Measurements from ENCODE around the gene PPIP5K2.
"Not testable (repeated sequence)": the region's sequence is repeated elsewhere in the genome, so short reads cannot be mapped to it uniquely, and the experiment has no call there.

PPIP5K2 gene

DNA sequence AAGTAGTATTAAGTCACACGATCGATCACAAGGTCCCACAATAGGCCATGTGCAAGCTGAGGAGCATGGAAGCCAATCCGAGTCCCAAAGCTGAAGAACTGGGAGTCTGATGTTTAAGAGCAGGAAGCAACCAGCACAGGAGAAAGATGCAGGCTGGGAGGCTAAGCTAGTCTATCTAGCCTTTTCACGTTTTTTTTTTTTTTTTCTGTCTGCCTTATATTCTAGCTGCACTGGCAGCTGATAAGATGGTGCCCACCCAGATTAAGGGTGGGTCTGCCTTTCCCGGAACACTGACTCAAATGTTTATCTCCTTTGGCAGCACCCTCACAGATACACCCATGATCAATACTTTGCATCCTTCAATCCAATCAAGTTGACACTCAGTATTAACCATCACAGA is 6.5 kb downstream of the PPIP5K2 start:
- no peak for DNase-seq

DNA sequence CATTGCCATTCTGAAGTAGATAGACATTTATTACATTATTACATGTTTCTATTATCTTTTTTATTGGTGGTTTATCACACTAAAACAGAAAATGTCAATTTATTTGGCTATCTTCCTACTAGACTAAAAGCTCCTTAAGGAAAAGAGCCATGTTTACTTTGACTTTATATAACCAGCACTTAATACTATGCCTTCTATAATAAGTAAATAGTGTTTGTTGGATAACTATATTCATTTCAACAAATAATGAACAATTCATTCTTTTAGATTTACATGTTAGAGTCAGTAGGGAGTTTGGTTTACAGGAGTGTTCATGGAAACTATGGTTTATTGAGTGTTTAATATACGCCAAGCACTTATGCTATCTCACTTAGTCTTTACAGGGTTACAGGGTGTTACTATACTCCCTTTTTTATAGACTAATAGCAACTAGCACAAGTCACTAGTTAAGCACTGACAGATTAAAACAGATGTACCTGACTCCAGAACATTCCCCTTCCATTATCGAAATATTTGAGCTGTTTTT is 7.3 kb downstream of the PPIP5K2 start:
- no peak for DNase-seq

DNA sequence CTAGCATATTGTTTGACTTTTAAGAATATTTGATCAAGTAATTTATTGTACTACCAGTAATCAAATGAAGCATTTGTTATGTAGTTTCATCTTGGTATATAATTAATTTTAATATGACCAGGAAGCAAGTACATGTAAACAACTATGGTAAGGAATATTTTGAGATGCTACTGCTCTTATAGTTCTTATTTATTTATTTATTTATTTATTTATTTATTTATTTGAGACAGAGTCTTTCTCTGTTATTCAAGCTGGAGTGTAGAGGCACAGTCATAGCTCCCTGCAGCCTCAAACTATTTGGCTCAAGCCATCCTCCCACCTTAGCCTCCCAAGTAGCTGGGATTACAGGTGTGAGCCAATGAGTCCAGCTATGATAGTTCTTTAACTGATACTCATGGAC is 8.1 kb downstream of the PPIP5K2 start:
- DNase-seq = no peak

DNA sequence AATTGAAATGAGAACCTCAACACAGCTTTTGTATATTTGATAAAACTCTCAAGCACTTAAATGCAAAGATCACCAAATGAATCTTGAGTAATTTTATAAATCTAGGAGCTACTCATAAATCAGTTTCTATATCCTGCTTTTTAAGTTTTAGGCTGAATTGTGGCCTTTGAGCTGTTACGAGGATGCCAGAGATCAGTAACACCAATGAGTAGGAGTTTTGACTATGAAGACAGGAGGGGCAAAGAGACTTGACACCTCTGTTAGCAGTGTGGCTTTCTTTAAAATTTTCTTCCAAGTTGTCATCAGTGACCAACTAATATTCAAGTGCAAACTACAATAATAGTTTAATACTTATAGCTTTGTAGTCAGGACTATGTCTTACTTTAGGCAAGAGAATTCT is 12.6 kb downstream of the PPIP5K2 start:
- no peak for DNase-seq

DNA sequence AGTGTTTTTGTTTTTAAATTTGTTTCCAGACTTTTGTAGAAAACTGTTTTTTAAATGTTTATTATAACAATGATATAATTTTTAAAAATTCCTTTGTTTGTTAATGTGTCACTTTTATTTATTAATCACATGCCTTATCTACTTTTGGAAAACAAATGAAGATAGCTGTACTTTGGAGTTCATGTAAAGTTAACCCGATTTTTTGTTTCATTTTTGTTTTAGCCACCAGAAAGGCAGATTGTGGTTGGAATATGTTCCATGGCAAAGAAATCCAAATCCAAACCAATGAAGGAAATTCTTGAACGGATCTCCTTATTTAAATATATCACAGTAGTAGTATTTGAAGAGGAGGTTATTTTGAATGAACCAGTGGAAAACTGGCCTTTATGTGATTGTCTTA is 13.1 kb downstream of the PPIP5K2 start:
- no peak for DNase-seq

DNA sequence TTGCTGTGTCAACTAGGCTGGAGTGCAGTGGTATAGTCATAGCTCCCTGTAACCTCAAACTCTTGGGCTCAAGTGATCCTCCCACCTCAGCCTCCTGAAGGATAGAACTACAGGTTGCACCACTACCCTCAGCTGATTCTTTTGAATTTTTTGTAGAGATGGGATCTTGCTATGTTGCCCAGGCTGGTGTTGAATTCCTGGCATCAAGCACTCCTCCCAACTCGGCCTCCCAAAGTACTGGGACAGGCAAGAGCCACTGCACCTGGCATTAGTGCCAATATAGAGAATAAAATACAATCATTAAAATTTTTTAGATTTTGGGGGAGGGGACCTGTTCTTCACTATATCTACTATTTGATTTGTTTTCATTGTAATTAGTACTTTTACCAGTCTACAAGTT is 15.4 kb downstream of the PPIP5K2 start:
- DNase-seq = no peak

DNA sequence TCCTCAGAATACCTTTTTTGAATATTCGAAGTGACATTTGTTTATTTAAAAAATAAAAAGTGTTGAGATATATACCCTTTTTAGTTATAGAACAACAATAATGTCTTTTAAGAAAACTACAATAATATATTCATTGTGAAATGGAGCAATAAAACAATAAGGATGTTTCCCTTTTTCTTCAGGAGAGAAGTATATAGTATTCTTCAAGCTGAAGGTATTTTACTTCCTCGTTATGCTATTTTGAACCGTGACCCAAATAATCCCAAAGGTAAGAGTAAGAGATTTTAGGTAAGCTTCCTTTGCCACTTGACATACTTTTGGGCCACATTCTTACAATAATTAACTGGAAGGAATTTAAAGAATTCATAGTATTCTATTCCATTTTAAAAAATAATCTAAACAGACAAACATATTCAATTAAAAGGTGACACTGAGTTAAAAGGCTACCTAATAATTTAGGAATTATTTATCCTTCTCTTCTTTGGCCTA is 18.1 kb downstream of the PPIP5K2 start:
- DNase-seq = no peak

DNA sequence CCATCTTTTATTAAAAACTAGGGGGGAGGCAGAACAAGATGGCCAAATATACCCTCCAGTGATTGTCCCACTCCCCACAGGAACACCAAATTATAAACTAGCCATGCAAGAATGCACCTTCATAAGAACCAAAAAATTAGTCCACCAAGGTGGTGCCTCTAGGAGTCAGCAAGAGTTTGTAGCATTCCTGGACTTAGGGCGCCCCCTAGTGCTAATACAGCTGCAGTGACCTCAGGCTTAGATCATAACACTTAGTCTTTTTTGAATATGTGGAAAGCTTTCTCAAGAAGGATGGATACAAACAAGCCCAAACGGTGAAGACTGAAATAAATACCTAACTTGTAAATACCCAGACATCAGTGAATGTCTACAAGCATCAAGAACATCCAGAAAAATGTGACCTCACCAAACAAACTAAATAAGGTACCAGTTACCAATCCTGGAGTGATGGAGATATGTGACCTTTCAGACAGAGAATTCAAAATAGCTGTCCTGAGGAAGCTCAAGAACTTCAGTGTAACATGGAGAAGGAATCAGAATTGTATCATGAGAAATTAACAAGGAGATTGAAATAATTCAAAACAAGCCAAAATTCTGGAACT is 19.3 kb downstream of the PPIP5K2 start:
- peak; percentile 66 for DNase-seq

DNA sequence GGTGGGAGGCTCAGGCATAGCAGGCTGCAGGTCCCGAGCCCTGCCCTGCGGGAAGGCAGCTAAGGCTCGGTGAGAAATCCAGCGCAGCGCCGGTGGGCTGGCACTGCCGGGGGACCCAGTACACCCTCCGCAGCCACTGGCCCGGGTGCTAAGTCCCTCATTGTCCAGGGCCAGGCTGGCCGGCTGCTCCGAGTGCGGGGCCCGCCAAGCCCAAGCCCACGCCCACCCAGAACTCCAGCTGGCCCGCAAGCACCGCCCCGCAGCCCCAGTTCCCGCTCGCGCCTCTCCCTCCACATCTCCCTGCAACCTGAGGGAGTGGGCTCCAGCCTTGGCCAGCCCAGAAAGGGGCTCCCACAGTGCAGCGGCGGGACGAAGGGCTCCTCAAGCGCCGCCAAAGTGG is 22.0 kb downstream of the PPIP5K2 start:
- not testable (repeated sequence) for DNase-seq

DNA sequence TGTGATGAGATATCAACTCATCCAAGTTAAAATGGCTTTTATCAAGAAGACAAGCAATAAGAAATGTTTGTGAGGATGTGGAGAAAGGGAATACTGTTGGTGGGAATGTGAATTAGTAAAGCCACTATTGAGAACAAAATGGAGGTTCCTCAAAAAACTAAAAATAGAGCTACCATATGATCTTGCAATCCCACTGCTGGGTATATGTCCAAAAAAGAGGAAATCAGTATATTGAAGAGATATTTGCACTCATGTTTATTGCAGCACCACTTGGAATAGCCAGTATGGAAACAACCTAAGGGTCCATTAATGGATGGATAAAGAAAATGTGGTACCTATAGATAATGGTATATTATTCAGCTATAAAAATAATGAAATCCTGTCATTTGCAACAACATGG is 25.1 kb downstream of the PPIP5K2 start:
- no peak for DNase-seq

DNA sequence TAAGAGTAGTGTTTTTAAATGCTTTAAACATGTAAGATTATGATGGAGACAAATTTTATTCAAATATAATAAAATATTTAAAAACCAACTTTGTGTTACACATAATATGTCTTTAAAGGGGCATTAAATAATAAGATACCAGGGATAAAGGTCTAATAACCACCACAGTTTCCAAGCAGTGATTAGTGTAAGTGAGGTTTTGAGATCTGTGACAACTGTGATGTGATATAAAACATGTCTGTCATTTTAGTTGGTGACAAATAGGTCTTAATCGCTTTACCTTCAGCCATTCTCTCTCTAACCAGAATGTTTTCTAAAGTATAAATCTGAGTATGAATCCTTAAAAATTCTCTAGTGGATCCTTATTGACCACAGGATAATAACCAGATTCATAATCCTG is 28.1 kb downstream of the PPIP5K2 start:
- DNase-seq = no peak

DNA sequence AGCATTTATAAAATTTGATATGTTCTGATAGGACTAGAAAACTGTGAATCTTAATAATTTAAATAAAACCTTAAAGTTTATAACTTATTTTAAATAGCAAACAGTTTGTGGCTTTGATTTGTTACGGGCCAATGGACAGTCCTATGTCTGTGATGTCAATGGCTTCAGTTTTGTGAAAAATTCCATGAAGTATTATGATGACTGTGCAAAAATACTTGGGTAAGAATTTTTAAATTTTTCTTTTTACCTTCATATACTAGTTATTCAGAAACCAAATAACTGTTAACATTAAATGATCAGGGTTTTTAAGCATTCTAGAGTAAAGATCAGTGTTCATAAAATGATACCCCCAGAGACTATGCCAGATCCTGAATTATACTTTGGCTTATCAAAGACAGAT is 31.1 kb downstream of the PPIP5K2 start:
- no peak for DNase-seq

DNA sequence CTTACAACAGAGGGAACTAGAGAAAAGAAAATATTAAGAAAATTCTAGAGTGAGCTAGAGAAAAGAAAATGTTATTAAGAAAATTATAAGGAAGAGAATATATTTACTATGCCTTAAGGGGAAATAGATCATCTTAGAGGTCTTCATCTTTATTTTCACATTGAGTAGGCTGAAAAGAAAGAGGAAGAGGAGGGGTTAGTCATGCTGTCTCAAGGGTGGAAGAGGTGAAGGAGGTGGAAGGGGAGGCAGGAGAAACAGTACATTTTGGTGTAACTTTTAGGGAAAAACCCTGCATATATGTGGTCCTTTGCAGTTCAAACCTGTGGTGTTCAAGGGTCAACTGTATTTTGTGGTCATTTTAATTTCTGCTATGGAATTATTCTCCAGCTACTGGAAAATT is 46.6 kb downstream of the PPIP5K2 start:
- DNase-seq = no peak

DNA sequence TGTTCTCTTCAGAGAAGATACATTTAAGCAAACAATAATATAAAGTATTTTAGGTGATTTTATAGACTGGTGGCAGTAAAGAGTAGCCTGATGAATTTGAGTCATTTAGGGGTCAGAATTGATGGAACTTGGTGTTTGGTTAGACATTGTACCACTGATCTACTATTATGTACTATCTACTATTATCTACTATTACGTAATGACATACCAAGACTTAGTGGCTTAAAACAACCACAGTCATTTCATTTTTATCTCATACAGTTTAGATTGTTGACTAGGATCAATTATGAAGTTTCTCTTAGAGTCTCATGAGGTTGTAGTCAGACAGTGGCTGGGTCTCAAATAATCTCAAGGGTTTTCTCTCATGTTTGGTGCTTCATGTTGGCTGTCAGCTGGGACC is 54.0 kb downstream of the PPIP5K2 start:
- DNase-seq = no peak

DNA sequence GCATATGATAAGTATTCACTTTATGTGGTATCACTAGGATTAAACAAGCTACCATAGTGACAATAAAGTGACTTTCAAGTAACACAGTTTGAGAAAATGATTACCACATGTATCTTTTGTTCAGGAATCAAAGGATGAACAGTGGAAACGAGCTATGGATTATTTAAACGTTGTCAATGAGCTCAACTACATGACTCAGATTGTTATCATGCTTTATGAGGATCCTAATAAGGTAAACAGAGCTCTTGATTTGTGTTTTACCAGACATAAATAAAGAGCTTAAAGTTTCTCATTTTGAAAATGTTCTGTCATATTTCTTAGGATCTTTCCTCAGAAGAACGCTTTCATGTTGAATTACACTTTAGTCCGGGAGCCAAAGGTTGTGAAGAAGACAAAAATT is 57.4 kb downstream of the PPIP5K2 start:
- no peak for DNase-seq

DNA sequence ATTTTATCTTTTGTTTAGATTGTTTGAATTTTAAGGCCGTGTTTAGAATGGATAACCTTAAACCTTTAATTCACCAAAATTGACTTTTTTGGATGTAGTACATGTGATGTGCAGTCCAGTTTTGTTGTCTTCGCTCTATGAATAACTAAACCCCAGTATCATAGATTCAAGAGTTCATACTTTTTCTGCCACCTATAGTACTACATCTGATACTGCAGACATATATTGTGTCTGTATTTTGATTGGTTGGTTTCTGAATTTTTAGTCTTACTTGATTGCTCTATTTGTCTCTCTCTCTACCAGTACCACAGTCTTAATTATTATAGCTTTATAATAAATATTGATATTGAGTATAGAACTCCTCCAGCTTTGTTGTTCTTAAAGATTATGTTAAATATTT is 58.1 kb downstream of the PPIP5K2 start:
- DNase-seq = no peak

DNA sequence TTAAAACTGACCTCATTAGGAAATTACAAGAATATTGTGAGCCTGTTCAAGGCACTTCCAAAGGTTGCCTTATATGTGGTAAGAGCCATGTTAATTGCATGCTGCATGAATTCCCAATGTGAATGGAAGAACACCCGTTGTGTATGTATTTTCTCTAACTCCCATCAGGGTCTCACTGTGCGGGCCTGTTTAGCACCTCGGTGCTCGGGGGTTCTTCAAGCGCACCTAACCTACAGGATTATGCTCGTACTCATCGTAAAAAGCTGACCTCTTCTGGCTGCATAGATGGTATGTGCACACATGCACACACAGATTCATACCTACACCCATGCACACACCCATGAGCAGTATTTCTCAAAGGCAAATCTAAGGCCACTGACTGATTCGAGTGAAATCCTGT is 66.1 kb downstream of the PPIP5K2 start:
- DNase-seq = no peak

DNA sequence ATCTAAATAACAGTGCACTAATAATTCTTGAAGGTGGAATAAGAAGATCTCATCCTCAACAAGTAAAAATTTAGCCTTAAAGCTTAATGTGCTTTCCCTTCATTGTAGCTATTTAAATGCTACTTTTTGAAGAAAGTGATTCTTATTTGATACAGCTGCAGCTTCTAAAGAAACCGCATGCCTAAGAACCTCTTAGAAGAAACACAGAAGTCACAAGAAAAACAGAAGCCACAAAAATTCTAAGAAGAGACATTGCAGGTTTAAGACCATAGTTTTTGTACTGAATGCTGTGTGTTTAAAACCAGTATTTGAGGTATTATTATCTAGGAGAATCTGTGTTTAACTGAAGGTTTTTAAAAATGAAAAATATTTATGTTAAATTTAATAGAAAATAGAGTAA is 68.3 kb downstream of the PPIP5K2 start:
- no peak for DNase-seq

DNA sequence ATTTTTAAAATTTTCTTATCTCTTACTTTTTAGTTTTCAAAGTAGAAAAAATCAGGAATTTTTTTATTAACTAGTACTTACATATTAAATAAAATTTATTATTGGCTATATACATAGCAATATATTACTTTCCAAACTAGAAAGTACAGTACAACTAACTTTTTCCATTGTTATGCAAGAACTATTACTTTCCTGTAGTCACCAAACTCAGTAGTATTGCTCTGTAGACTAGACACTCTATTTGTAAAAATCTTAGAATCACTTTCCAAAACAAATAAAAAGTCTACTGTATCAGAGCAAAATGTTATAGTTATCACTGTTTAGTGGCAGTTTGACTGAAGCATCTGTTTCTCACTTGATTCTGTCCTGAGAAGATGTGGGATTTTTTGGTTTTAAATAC is 83.1 kb downstream of the PPIP5K2 start:
- no peak for DNase-seq

DNA sequence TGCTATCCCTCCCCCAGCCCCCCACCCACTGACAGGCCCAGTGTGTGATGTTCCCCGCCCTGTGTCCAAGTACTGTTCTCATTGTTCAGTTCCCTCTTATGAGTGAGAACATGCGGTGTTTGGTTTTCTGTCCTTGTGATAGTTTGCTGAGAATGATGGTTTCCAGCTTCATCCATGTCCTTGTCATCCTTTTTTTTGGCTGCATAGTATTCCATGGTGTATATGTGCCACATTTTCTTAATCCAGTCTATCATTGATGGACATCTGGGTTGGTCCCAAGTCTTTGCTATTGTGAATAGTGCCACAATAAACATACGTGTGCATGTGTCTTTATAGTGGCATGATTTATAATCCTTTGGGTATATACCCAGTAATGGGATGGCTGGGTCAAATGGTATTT is 84.9 kb downstream of the PPIP5K2 start:
- DNase-seq = not testable (repeated sequence)

DNA sequence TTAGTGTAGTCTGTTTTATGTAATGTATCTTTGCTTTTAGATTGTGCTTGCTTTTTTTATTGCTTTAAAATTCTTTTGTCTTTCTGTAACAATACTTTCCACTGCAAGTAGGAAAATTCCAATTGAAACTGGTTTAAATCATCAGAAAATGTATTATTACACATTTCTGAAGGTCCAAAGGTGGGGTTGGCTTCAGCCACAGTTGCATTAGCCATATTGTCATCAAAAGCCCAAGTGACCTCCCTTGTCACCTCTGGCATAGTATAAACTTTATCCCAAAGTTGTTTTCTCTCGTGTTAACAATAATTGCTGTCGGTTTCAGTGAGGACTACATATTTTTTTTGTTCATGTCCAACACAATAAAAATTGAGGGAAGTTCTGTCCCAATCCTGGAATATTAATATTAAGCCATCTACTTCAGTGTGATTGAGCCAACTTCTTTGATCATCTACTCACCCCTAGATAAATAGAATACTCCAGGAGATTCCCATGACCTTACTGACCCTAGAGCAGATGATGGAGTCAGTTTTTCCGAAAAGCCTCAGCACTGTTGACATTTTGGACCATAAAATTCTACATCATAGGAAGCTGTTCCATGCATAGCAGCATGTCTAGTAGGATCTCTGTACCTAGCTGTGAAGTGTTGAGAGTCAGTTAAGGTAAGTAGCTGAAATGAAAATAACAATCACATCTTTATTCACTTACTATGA is 86.0 kb downstream of the PPIP5K2 start:
- no peak for DNase-seq

DNA sequence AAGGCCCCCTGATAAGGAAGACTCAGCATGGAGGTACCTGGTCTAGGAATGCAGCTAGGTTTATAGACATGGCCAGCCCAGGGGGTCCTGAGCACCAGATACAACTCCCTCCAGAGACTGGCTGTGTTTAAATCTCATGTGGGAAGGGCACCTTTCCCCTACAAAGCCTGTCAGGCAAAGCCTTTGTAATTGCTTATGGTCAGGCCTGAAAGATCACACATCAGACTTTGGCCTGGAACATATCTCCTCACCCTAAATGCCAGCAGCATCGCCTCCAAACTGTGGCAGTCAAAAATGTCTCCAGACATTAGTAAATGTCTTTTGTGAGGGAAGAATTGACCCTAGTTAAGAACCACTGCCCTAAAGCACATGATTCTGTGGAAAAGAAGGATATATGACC is 86.9 kb downstream of the PPIP5K2 start:
- no peak for DNase-seq

DNA sequence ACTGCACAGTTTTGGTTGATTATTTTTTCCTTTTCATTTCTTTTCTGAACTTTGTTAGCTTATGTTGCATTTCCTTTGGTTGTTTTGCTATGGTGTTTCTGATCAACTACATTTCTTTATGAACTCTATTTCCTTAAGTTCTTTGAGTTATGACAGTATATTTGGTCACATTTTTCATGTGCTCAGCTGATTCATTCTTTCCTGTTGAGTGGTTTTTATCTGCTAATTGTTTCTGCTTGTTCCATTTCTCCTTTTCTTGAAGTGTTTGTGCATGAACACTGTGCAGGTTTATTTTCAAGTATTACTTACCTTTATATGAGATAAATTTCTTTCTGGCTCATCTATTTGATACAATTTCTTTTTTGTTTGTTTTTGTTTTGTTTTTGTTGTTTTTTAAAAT is 87.6 kb downstream of the PPIP5K2 start:
- DNase-seq = peak; percentile 22

DNA sequence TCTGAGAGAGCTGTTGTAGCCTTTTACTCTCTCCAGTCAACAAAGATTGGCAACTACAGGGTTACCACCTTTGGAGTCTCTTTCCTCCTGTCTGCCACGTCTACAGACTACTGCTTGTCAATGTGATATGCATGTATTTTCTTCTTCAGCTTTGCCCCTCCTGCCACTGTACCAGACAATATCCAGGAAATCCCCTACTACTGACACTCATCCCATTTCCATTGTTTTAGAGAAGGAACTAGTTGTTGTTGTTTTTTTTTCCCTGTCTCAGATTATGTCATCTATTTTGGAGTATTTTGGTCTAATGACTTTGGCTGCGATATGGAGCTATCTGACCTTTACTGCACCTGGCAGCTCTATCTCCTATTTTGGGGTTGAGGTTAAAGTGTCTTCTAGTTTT is 88.4 kb downstream of the PPIP5K2 start:
- no peak for DNase-seq

DNA sequence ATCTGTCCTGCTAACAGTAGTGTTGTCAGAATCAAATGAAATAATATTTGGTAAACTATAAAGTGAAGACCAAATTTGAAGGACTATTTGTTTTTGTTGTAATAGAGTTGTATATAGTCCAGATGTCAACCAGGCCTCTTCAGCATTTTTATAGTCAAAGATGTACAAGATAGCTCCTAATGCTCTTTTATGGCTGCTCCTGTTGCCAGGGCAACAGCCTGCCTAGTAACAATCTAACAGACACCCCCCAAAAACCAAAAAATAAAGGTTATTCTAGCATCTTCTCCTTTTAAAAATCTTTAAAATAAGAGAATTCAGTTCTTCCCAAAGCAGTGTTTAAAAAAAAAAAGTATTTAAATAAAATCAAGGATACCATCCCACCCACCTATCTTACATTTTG is 89.0 kb downstream of the PPIP5K2 start:
- DNase-seq = no peak

All from fibroblast of skin of back (primary cell).